WTC11 (cell line): Measurements from ENCODE around the gene HERC5. TPM values are rescaled to one million over a fixed set of nuclear protein-coding genes. Genes with fewer than 3 reads are reported as not detected.

Source experiments
- ATF1 ChIP-seq: sonication (generic); formaldehyde crosslinking; IDR thresholded peaks from 2 replicates; pipeline ENCODE4 v1.8.1; 2023; ENCODE audit warnings: mild to moderate bottlenecking, moderate library complexity, missing genetic modification reagents
- CBFB ChIP-seq: sonication (generic); formaldehyde crosslinking; IDR thresholded peaks from 2 replicates; pipeline ENCODE4 v1.8.1; 2022; ENCODE audit warnings: mild to moderate bottlenecking, low read depth, missing genetic modification reagents
- ELF4 ChIP-seq: sonication (generic); formaldehyde crosslinking; IDR thresholded peaks from 2 replicates; pipeline ENCODE4 v1.8.1; 2022; ENCODE audit warnings: low read depth, mild to moderate bottlenecking, moderate library complexity, missing genetic modification reagents
- ESRRA ChIP-seq: sonication (generic); formaldehyde crosslinking; IDR thresholded peaks from 2 replicates; pipeline ENCODE4 v1.8.1; 2022; ENCODE audit warnings: mild to moderate bottlenecking, missing genetic modification reagents, borderline replicate concordance
- FOXP1 ChIP-seq: sonication (generic); formaldehyde crosslinking; IDR thresholded peaks from 2 replicates; pipeline ENCODE4 v1.8.0; 2022; ENCODE audit warnings: missing genetic modification reagents, mild to moderate bottlenecking, moderate library complexity, borderline replicate concordance
- GRHL2 ChIP-seq: fragments of 250-450 bp; sonication (Bioruptor Pico); IDR thresholded peaks from 2 replicates; pipeline ENCODE4 v1.8.0; 2022; ENCODE audit warnings: mild to moderate bottlenecking, moderate library complexity; ENCODE audit not compliant: insufficient replicate concordance, severe bottlenecking
- JUN ChIP-seq: sonication (generic); formaldehyde crosslinking; IDR thresholded peaks from 2 replicates; pipeline ENCODE4 v1.8.0; 2023; ENCODE audit warnings: mild to moderate bottlenecking, missing genetic modification reagents
- NFE2L1 ChIP-seq: sonication (generic); formaldehyde crosslinking; IDR thresholded peaks from 2 replicates; pipeline ENCODE4 v1.8.1; 2023; ENCODE audit warnings: missing genetic modification reagents
- NR2C2 ChIP-seq: sonication (generic); formaldehyde crosslinking; IDR thresholded peaks from 2 replicates; pipeline ENCODE4 v1.8.0; 2022; ENCODE audit warnings: mild to moderate bottlenecking, missing genetic modification reagents
- SMAD3 ChIP-seq: sonication (generic); formaldehyde crosslinking; IDR thresholded peaks from 2 replicates; pipeline ENCODE4 v1.8.0; 2022; ENCODE audit warnings: missing genetic modification reagents, mild to moderate bottlenecking, borderline replicate concordance
- SP1 ChIP-seq: sonication (generic); formaldehyde crosslinking; conservative IDR thresholded peaks from 2 replicates; pipeline ENCODE4 v1.8.1; 2022; ENCODE audit warnings: missing genetic modification reagents
- TEAD1 ChIP-seq: sonication (generic); formaldehyde crosslinking; IDR thresholded peaks from 2 replicates; pipeline ENCODE4 v1.8.0; 2022; ENCODE audit warnings: mild to moderate bottlenecking, missing genetic modification reagents
- ZNF138 ChIP-seq: sonication (generic); formaldehyde crosslinking; conservative IDR thresholded peaks from 2 replicates; pipeline ENCODE4 v1.8.1; 2022; ENCODE audit warnings: mild to moderate bottlenecking, moderate library complexity, missing genetic modification reagents
- ZNF232 ChIP-seq: sonication (generic); formaldehyde crosslinking; IDR thresholded peaks from 2 replicates; pipeline ENCODE4 v1.8.0; 2022; ENCODE audit warnings: mild to moderate bottlenecking, missing genetic modification reagents
- ZNF263 ChIP-seq: sonication (generic); formaldehyde crosslinking; IDR thresholded peaks from 2 replicates; pipeline ENCODE4 v1.8.1; 2022; ENCODE audit warnings: low read depth, mild to moderate bottlenecking, moderate library complexity, missing genetic modification reagents
- total RNA-seq: library from RNA; stranded (reverse); gene quantifications from 3 replicates; pipeline ENCODE4 v1.2.3, GENCODE V29; 2021
- TF ChIP-seq, protein P1 (sequence below): sonication (generic); formaldehyde crosslinking; conservative IDR thresholded peaks from 2 replicates; pipeline ENCODE4 v1.8.1; 2023; ENCODE audit warnings: mild to moderate bottlenecking, low read depth, missing genetic modification reagents, moderate library complexity
- TF ChIP-seq, protein P2 (sequence below): sonication (generic); formaldehyde crosslinking; IDR thresholded peaks from 2 replicates; pipeline ENCODE4 v1.8.0; 2023; ENCODE audit warnings: missing genetic modification reagents, mild to moderate bottlenecking, borderline replicate concordance
- TF ChIP-seq, protein P3 (sequence below): sonication (generic); formaldehyde crosslinking; IDR thresholded peaks from 2 replicates; pipeline ENCODE4 v1.8.0; 2022; ENCODE audit warnings: mild to moderate bottlenecking, missing genetic modification reagents
- TF ChIP-seq, protein P4 (sequence below): sonication (generic); formaldehyde crosslinking; IDR thresholded peaks from 2 replicates; pipeline ENCODE4 v1.8.0; 2022; ENCODE audit warnings: mild to moderate bottlenecking, missing genetic modification reagents
- TF ChIP-seq, protein P5 (sequence below): sonication (generic); formaldehyde crosslinking; IDR thresholded peaks from 2 replicates; pipeline ENCODE4 v1.8.1; 2023; ENCODE audit warnings: mild to moderate bottlenecking, missing genetic modification reagents, moderate library complexity
- TF ChIP-seq, protein P6 (sequence below): fragments of 250-450 bp; sonication (Bioruptor Pico); IDR thresholded peaks from 2 replicates; pipeline ENCODE4 v1.9.0; 2021; ENCODE audit warnings: mild to moderate bottlenecking
- TF ChIP-seq, protein P7 (sequence below): sonication (generic); formaldehyde crosslinking; conservative IDR thresholded peaks from 2 replicates; pipeline ENCODE4 v1.8.1; 2022; ENCODE audit warnings: mild to moderate bottlenecking, missing genetic modification reagents
- TF ChIP-seq, protein P8 (sequence below): sonication (generic); formaldehyde crosslinking; IDR thresholded peaks from 2 replicates; pipeline ENCODE4 v1.8.1; 2022; ENCODE audit warnings: mild to moderate bottlenecking, missing genetic modification reagents, moderate library complexity, borderline replicate concordance

The HERC5 gene
- total RNA-seq, 1 experiment from 2014 or later: 14.3 TPM

DNA sequence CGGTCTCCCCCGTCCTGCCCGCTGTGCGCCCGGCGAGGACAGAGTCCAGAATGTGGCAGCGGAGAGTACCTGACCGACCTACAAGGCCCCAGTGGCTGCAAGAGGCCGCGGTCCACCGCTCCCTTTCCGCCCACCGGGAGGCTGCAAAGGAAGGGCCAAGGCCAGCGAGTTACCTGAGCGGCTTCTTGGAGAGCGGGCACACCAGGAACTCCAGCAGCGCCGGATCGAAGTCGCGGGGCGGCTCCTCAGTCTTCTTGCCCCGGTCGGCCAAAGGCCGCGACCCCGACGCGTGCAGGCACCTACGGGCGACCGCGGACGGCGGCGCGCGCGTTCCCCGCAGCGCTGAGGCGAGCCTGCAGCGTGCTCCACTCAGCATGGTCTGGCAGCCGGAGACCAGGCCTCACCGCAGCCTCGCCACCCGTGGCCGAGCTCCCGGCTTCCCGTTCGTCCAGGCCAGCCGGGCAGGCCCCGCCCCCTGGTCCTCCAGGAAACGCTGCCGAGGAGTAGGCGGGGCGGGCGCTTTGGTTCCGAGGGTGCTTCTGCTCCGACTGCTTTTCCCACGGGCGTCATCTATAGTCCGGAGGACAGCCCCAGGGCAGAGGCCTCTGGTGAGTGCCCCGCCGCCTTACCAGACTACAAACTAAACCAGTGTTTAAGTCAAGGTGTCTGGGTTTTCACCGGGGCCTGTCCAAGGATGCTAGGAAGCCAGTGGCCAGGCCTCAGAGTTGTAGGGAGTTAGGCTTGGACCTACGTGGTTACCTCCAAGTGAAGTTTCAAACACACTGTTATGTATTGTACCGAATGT is 66.6 kb downstream of the HERC5 start, which contains the start of gene PYURF (continued):
- TF ChIP-seq, protein P1, sequence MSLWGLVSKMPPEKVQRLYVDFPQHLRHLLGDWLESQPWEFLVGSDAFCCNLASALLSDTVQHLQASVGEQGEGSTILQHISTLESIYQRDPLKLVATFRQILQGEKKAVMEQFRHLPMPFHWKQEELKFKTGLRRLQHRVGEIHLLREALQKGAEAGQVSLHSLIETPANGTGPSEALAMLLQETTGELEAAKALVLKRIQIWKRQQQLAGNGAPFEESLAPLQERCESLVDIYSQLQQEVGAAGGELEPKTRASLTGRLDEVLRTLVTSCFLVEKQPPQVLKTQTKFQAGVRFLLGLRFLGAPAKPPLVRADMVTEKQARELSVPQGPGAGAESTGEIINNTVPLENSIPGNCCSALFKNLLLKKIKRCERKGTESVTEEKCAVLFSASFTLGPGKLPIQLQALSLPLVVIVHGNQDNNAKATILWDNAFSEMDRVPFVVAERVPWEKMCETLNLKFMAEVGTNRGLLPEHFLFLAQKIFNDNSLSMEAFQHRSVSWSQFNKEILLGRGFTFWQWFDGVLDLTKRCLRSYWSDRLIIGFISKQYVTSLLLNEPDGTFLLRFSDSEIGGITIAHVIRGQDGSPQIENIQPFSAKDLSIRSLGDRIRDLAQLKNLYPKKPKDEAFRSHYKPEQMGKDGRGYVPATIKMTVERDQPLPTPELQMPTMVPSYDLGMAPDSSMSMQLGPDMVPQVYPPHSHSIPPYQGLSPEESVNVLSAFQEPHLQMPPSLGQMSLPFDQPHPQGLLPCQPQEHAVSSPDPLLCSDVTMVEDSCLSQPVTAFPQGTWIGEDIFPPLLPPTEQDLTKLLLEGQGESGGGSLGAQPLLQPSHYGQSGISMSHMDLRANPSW (CRISPR knock-in tag): 0 out of 2 replicates have a peak, but pooled peaks have one; percentile 77
- TF ChIP-seq ZNF232 (CRISPR knock-in tag) (0 out of 2 replicates have a peak, but pooled peaks have one; percentile 89), NR2C2 (CRISPR knock-in tag) (peak; percentile 66; the same call in 1 of the 2 replicates), GRHL2 (no peak), ELF4 (CRISPR knock-in tag) (peak; percentile 83; the same call in 1 of the 2 replicates), ZNF263 (CRISPR knock-in tag) (peak; percentile 57; the same call in 1 of the 2 replicates), ESRRA (peak; percentile 71; the same call in 1 of the 2 replicates), ZNF138 (CRISPR knock-in tag) (peak; percentile 92), JUN (CRISPR knock-in tag) (peak; percentile 94), SP1 (peak; percentile 99), TEAD1 (CRISPR knock-in tag) (peak; percentile 94), FOXP1 (CRISPR knock-in tag) (peak; percentile 98), SMAD3 (CRISPR knock-in tag) (peak; percentile 70; the same call in 1 of the 2 replicates), ATF1 (peak; percentile 89; the same call in 1 of the 2 replicates), CBFB (0 out of 2 replicates have a peak, but pooled peaks have one; percentile 91), NFE2L1 (CRISPR knock-in tag) (peak; percentile 89; the same call in 1 of the 2 replicates)
- TF ChIP-seq, protein P2, sequence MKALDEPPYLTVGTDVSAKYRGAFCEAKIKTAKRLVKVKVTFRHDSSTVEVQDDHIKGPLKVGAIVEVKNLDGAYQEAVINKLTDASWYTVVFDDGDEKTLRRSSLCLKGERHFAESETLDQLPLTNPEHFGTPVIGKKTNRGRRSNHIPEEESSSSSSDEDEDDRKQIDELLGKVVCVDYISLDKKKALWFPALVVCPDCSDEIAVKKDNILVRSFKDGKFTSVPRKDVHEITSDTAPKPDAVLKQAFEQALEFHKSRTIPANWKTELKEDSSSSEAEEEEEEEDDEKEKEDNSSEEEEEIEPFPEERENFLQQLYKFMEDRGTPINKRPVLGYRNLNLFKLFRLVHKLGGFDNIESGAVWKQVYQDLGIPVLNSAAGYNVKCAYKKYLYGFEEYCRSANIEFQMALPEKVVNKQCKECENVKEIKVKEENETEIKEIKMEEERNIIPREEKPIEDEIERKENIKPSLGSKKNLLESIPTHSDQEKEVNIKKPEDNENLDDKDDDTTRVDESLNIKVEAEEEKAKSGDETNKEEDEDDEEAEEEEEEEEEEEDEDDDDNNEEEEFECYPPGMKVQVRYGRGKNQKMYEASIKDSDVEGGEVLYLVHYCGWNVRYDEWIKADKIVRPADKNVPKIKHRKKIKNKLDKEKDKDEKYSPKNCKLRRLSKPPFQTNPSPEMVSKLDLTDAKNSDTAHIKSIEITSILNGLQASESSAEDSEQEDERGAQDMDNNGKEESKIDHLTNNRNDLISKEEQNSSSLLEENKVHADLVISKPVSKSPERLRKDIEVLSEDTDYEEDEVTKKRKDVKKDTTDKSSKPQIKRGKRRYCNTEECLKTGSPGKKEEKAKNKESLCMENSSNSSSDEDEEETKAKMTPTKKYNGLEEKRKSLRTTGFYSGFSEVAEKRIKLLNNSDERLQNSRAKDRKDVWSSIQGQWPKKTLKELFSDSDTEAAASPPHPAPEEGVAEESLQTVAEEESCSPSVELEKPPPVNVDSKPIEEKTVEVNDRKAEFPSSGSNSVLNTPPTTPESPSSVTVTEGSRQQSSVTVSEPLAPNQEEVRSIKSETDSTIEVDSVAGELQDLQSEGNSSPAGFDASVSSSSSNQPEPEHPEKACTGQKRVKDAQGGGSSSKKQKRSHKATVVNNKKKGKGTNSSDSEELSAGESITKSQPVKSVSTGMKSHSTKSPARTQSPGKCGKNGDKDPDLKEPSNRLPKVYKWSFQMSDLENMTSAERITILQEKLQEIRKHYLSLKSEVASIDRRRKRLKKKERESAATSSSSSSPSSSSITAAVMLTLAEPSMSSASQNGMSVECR (CRISPR knock-in tag): peak; percentile 95
- TF ChIP-seq, protein P3, sequence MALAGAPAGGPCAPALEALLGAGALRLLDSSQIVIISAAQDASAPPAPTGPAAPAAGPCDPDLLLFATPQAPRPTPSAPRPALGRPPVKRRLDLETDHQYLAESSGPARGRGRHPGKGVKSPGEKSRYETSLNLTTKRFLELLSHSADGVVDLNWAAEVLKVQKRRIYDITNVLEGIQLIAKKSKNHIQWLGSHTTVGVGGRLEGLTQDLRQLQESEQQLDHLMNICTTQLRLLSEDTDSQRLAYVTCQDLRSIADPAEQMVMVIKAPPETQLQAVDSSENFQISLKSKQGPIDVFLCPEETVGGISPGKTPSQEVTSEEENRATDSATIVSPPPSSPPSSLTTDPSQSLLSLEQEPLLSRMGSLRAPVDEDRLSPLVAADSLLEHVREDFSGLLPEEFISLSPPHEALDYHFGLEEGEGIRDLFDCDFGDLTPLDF (CRISPR knock-in tag): peak; percentile 87
- TF ChIP-seq, protein P4, sequence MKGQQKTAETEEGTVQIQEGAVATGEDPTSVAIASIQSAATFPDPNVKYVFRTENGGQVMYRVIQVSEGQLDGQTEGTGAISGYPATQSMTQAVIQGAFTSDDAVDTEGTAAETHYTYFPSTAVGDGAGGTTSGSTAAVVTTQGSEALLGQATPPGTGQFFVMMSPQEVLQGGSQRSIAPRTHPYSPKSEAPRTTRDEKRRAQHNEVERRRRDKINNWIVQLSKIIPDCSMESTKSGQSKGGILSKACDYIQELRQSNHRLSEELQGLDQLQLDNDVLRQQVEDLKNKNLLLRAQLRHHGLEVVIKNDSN (CRISPR knock-in tag): peak; percentile 73; the same call in 1 of the 2 replicates
- TF ChIP-seq, protein P5, sequence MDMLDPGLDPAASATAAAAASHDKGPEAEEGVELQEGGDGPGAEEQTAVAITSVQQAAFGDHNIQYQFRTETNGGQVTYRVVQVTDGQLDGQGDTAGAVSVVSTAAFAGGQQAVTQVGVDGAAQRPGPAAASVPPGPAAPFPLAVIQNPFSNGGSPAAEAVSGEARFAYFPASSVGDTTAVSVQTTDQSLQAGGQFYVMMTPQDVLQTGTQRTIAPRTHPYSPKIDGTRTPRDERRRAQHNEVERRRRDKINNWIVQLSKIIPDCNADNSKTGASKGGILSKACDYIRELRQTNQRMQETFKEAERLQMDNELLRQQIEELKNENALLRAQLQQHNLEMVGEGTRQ (CRISPR knock-in tag): peak; percentile 55
- TF ChIP-seq, protein P6, sequence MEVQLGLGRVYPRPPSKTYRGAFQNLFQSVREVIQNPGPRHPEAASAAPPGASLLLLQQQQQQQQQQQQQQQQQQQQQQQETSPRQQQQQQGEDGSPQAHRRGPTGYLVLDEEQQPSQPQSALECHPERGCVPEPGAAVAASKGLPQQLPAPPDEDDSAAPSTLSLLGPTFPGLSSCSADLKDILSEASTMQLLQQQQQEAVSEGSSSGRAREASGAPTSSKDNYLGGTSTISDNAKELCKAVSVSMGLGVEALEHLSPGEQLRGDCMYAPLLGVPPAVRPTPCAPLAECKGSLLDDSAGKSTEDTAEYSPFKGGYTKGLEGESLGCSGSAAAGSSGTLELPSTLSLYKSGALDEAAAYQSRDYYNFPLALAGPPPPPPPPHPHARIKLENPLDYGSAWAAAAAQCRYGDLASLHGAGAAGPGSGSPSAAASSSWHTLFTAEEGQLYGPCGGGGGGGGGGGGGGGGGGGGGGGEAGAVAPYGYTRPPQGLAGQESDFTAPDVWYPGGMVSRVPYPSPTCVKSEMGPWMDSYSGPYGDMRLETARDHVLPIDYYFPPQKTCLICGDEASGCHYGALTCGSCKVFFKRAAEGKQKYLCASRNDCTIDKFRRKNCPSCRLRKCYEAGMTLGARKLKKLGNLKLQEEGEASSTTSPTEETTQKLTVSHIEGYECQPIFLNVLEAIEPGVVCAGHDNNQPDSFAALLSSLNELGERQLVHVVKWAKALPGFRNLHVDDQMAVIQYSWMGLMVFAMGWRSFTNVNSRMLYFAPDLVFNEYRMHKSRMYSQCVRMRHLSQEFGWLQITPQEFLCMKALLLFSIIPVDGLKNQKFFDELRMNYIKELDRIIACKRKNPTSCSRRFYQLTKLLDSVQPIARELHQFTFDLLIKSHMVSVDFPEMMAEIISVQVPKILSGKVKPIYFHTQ (CRISPR knock-in tag): no peak
- TF ChIP-seq, protein P7, sequence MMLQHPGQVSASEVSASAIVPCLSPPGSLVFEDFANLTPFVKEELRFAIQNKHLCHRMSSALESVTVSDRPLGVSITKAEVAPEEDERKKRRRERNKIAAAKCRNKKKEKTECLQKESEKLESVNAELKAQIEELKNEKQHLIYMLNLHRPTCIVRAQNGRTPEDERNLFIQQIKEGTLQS (CRISPR knock-in tag): no peak
- TF ChIP-seq, protein P8, sequence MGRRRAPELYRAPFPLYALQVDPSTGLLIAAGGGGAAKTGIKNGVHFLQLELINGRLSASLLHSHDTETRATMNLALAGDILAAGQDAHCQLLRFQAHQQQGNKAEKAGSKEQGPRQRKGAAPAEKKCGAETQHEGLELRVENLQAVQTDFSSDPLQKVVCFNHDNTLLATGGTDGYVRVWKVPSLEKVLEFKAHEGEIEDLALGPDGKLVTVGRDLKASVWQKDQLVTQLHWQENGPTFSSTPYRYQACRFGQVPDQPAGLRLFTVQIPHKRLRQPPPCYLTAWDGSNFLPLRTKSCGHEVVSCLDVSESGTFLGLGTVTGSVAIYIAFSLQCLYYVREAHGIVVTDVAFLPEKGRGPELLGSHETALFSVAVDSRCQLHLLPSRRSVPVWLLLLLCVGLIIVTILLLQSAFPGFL (CRISPR knock-in tag): no peak; the same call in 1 of the 2 replicates
